ENCODE results near the gene POMZP3.
"Not testable (repeated sequence)": the region's sequence is repeated elsewhere in the genome, so short reads cannot be mapped to it uniquely, and the experiment has no call there.

GRCh38 chr7:76572296-76572695 is 54.8 kb downstream of the POMZP3 start:
- TF ChIP-seq CTCF (IDR thresholded peaks at IDR 0.05; ENCODE audit: extremely low read depth in 1 of 2, insufficient read depth in 1 of 2, low read depth in 1 of 2, low read length in 2 of 2); MAX (IDR thresholded peaks at IDR 0.05; ENCODE audit: insufficient read depth, insufficient read length); MYC (IDR thresholded peaks at IDR 0.05; ENCODE audit: low read depth, low read length); EZH2 (IDR thresholded peaks at IDR 0.05; ENCODE audit: borderline replicate concordance, low read depth, low read length, severe bottlenecking); POLR2A (IDR thresholded peaks at IDR 0.05; ENCODE audit: low read depth, low read length); POLR2AphosphoS5 (IDR thresholded peaks at IDR 0.05; ENCODE audit: insufficient read depth, low read depth, low read length); GATA2 (IDR thresholded peaks at IDR 0.05; ENCODE audit: insufficient read depth, insufficient read length, low read depth, low read length): not testable (repeated sequence)
